Retinal pigment epithelial cell (primary cell): ENCODE measurements around the gene OR2A42.
"Not testable (repeated sequence)": the region's sequence is repeated elsewhere in the genome, so short reads cannot be mapped to it uniquely, and the experiment has no call there.

Experiments used
- DNase-seq: peaks from one replicate; pipeline ENCODE4 v3.0.0-alpha.2; 2010; ENCODE audit warnings: low read depth
- H3K4me3 ChIP-seq: 2 replicates; pipeline ENCODE4 v1.5.1; 2011; ENCODE audit warnings: mild to moderate bottlenecking, low read length, control low read depth, moderate library complexity
- TF ChIP-seq, protein P1 (sequence below): conservative IDR thresholded peaks from 2 replicates; pipeline ENCODE4 v1.5.1; 2011; ENCODE audit warnings: low read depth, low read length, control low read depth, inconsistent platforms

OR2A42 gene

GRCh38 chr7:144178380-144179164 is 60.8 kb downstream of the OR2A42 start:
- TF ChIP-seq, protein P1, sequence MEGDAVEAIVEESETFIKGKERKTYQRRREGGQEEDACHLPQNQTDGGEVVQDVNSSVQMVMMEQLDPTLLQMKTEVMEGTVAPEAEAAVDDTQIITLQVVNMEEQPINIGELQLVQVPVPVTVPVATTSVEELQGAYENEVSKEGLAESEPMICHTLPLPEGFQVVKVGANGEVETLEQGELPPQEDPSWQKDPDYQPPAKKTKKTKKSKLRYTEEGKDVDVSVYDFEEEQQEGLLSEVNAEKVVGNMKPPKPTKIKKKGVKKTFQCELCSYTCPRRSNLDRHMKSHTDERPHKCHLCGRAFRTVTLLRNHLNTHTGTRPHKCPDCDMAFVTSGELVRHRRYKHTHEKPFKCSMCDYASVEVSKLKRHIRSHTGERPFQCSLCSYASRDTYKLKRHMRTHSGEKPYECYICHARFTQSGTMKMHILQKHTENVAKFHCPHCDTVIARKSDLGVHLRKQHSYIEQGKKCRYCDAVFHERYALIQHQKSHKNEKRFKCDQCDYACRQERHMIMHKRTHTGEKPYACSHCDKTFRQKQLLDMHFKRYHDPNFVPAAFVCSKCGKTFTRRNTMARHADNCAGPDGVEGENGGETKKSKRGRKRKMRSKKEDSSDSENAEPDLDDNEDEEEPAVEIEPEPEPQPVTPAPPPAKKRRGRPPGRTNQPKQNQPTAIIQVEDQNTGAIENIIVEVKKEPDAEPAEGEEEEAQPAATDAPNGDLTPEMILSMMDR: peak; percentile 44
- not testable (repeated sequence) for DNase-seq, H3K4me3 ChIP-seq
